Measurements from ENCODE around the gene XRN2.
"Not testable (repeated sequence)": the region's sequence is repeated elsewhere in the genome, so short reads cannot be mapped to it uniquely, and the experiment has no call there.

The XRN2 gene

GRCh38 chr20:21344206-21344900 is 41.2 kb downstream of the XRN2 start:
- no peak for DNase-seq (ENCODE audit: low read depth)

- no peak for DNase-seq (ENCODE audit: low read depth)
Measured at GRCh38 chr20:21344961-21345360, 41.8 kb downstream of the XRN2 start.

GRCh38 chr20:21352703-21353102 is 49.6 kb downstream of the XRN2 start:
- DNase-seq (ENCODE audit: low read depth) = peak; percentile 53

- peak; percentile 58 for DNase-seq (ENCODE audit: low read depth)
Measured at GRCh38 chr20:21353236-21353635, 50.1 kb downstream of the XRN2 start.

- DNase-seq (ENCODE audit: low read depth) = no peak
Measured at GRCh38 chr20:21355981-21356380, 52.9 kb downstream of the XRN2 start.

GRCh38 chr20:21356386-21356785 is 53.3 kb downstream of the XRN2 start:
- peak; percentile 22 for DNase-seq (ENCODE audit: low read depth)

GRCh38 chr20:21357844-21358243 is 54.7 kb downstream of the XRN2 start:
- no peak for DNase-seq (ENCODE audit: low read depth)

- no peak for DNase-seq (ENCODE audit: low read depth)
Measured at GRCh38 chr20:21358737-21359136, 55.6 kb downstream of the XRN2 start.

- DNase-seq (ENCODE audit: low read depth) = peak; percentile 47
Measured at GRCh38 chr20:21360705-21361104, 57.6 kb downstream of the XRN2 start.

GRCh38 chr20:21361266-21361665 is 58.1 kb downstream of the XRN2 start:
- DNase-seq (ENCODE audit: low read depth) = no peak

- no peak for DNase-seq (ENCODE audit: low read depth)
Measured at GRCh38 chr20:21364413-21364812, 61.3 kb downstream of the XRN2 start.

GRCh38 chr20:21365771-21366170 is 62.6 kb downstream of the XRN2 start:
- DNase-seq (ENCODE audit: low read depth) = no peak

GRCh38 chr20:21366273-21366672 is 63.1 kb downstream of the XRN2 start:
- not testable (repeated sequence) for DNase-seq (ENCODE audit: low read depth)

- DNase-seq (ENCODE audit: low read depth) = no peak
Measured at GRCh38 chr20:21368791-21369190, 65.7 kb downstream of the XRN2 start.

- DNase-seq (ENCODE audit: low read depth) = no peak
Measured at GRCh38 chr20:21371193-21371592, 68.1 kb downstream of the XRN2 start.

GRCh38 chr20:21372016-21372415 is 68.9 kb downstream of the XRN2 start:
- DNase-seq (ENCODE audit: low read depth) = no peak

GRCh38 chr20:21373436-21373835 is 70.3 kb downstream of the XRN2 start:
- DNase-seq (ENCODE audit: low read depth) = no peak

GRCh38 chr20:21376626-21377025 is 73.5 kb downstream of the XRN2 start:
- DNase-seq (ENCODE audit: low read depth) = no peak

- no peak for DNase-seq (ENCODE audit: low read depth)
Measured at GRCh38 chr20:21377701-21378100, 74.6 kb downstream of the XRN2 start.

- no peak for DNase-seq (ENCODE audit: low read depth)
Measured at GRCh38 chr20:21378259-21378658, 75.1 kb downstream of the XRN2 start.

- no peak for DNase-seq (ENCODE audit: low read depth)
Measured at GRCh38 chr20:21380711-21381110, 77.6 kb downstream of the XRN2 start.

GRCh38 chr20:21381619-21382018 is 78.5 kb downstream of the XRN2 start:
- DNase-seq (ENCODE audit: low read depth) = no peak

GRCh38 chr20:21384308-21384892 is 81.3 kb downstream of the XRN2 start:
- no peak for DNase-seq (ENCODE audit: low read depth)

GRCh38 chr20:21386111-21386510 is 83.0 kb downstream of the XRN2 start:
- no peak for DNase-seq (ENCODE audit: low read depth)
